KG1 (cell line): ENCODE results near the gene IFT57.

Experiments used
- DNase-seq: peaks from one replicate; lab custom pipeline; 2025; lab: John Stamatoyannopoulos, UW

The IFT57 gene

GRCh38 chr3:108219336-108219735 lies 2.9 kb downstream of the IFT57 start:
- DNase-seq = no peak

GRCh38 chr3:108218811-108219210 lies 3.4 kb downstream of the IFT57 start:
- DNase-seq = no peak

- DNase-seq = no peak
Observed at GRCh38 chr3:108215871-108216270, 6.4 kb downstream of the IFT57 start.

- no peak for DNase-seq
Observed at GRCh38 chr3:108209579-108209978, 12.6 kb downstream of the IFT57 start.

GRCh38 chr3:108208831-108209230 lies 13.4 kb downstream of the IFT57 start:
- no peak for DNase-seq

- no peak for DNase-seq
Observed at GRCh38 chr3:108202834-108203233, 19.4 kb downstream of the IFT57 start.

GRCh38 chr3:108202080-108202479 lies 20.1 kb downstream of the IFT57 start:
- DNase-seq = no peak

- DNase-seq = no peak
Observed at GRCh38 chr3:108201258-108201657, 21.0 kb downstream of the IFT57 start.

- no peak for DNase-seq
Observed at GRCh38 chr3:108200578-108200977, 21.6 kb downstream of the IFT57 start.

GRCh38 chr3:108200024-108200423 lies 22.2 kb downstream of the IFT57 start:
- DNase-seq = no peak

GRCh38 chr3:108191394-108191793 lies 30.8 kb downstream of the IFT57 start:
- DNase-seq = no peak

- DNase-seq = no peak
Observed at GRCh38 chr3:108190346-108190745, 31.9 kb downstream of the IFT57 start.

- no peak for DNase-seq
Observed at GRCh38 chr3:108189440-108189839, 32.8 kb downstream of the IFT57 start.

- DNase-seq = no peak
Observed at GRCh38 chr3:108185536-108185935, 36.7 kb downstream of the IFT57 start.

- no peak for DNase-seq
Observed at GRCh38 chr3:108184824-108185223, 37.4 kb downstream of the IFT57 start.

- DNase-seq = no peak
Observed at GRCh38 chr3:108183971-108184370, 38.3 kb downstream of the IFT57 start.

GRCh38 chr3:108183181-108183580 lies 39.0 kb downstream of the IFT57 start:
- DNase-seq = no peak

GRCh38 chr3:108182339-108182738 lies 39.9 kb downstream of the IFT57 start:
- DNase-seq = no peak

- DNase-seq = no peak
Observed at GRCh38 chr3:108181172-108181571, 41.1 kb downstream of the IFT57 start.

- no peak for DNase-seq
Observed at GRCh38 chr3:108180194-108180593, 42.0 kb downstream of the IFT57 start.

- DNase-seq = no peak
Observed at GRCh38 chr3:108178676-108179075, 43.5 kb downstream of the IFT57 start.

- DNase-seq = no peak
Observed at GRCh38 chr3:108177536-108177935, 44.7 kb downstream of the IFT57 start.

GRCh38 chr3:108175352-108175751 lies 46.9 kb downstream of the IFT57 start:
- no peak for DNase-seq

GRCh38 chr3:108171106-108171505 lies 51.1 kb downstream of the IFT57 start:
- no peak for DNase-seq

GRCh38 chr3:108164391-108164790 lies 57.8 kb downstream of the IFT57 start:
- DNase-seq = no peak
